HTERT RPE-1 (cell line): ENCODE measurements around the gene DST.
"Not testable (repeated sequence)": the region's sequence is repeated elsewhere in the genome, so short reads cannot be mapped to it uniquely, and the experiment has no call there.

Experiments used
- in situ Hi-C: fragments of 300-500 bp; cut with MboI; formaldehyde crosslinking; loops from 4 replicates; pipeline ENCODE4 v1.14.3; 2020; ENCODE audit warnings: low sequenced_read_pairs

The DST gene

DNA sequence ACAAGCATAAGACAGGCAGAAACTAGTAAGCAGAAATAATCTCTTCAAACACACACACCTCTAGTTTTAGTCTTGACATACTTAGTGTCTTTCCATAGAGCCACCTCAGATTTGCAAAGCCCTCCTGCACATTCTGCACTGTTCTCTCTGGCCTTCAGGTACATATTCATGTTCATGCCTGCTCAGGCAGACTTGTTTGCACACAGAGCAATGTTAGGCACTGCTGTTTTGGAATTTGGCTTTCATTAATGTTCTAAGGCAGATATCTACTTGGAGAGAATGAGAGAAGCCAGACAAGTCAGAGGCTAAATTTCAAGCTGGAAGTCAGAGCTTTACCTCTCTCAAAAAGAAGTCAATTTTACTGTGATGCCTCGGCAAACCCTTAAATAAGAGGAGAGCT lies 21.3 kb upstream of the DST start:
- in situ Hi-C loops: no loop called here

DNA sequence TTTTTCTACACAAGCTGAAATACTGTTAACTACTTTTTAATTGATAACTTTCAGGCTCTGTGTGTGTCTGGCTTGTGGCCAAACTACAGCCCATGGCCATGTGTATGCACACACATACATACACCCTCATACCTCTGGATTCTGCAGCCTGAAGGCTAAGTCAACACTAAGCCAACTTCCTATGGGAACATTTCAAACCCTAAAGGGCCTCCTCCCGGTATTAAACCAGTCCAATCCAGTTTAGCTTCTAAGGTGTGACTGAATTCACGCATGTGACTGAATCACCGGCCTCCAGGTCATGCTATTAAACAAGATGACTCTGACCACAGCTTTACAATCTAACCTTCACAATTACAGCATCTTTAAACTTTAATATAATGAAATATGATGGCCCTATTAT lies 20.7 kb upstream of the DST start:
- in situ Hi-C loops: no loop called here

DNA sequence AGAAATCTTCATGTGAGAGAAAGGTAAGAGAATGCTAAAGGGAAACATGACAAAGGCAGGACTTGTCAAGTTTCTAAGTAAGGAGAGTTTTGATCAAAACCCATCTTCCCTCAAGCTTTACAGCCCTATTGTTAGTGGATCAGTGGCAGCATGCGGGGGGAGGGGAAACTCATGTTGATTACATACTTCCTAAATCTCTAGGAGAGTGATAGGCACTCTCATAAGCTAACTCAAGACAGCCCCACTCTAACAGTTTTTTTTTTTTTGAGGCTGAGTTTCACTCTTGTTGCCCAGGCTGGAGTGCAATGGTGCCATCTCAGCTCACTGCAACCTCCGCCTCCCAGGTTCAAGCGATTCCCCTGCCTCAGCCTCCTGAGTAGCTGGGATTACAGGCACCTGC lies 18.6 kb upstream of the DST start:
- in situ Hi-C loops: not testable (repeated sequence)

DNA sequence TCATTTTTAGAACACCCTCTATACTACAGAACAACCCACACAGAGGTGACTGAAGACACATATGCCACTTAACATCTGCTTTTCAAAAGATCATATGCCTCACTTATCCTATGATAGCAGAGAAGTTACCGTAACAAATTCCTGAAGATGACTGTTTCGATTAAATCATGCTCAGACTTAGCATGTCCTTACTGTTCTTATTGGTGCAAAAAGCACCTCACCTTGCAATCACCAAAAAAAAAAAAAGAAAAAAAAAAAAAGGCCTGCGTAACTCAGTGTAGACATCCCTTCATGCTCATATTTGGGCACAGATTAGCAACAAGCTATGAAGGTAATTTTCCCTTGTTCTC lies 17.7 kb upstream of the DST start:
- in situ Hi-C loops: no loop called here

DNA sequence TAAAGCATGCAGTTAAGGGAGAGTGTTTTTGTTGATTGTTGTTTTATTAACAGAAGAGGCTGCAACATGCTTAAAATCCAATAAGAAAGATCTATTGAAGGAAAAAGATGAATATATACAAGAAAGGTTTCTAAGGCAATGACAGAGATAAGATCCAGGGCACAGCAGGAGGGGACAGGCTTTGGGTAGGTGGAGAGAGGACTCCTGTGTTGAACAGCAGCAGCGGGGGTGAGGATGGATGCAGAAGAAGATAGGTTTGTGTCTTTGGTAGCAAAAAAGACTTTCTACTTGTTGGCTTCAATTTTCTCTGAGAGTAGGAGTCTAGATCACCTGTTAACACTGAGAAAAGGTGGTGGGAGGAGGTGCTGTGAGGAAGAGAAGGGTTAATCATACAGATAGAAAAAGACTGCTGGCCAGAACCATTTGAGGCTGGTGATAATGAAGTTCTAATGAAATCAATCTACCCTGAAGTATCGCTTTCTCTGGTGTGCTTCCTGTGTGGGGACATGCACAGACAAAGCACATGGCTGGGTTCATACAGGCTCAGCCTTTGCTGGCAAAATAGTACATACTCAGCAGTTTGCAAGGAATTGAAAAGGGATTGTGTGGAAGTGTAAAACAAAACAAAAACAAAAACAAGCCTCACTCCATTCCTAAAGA lies 17.2 kb upstream of the DST start:
- in situ Hi-C loops: no loop called here

DNA sequence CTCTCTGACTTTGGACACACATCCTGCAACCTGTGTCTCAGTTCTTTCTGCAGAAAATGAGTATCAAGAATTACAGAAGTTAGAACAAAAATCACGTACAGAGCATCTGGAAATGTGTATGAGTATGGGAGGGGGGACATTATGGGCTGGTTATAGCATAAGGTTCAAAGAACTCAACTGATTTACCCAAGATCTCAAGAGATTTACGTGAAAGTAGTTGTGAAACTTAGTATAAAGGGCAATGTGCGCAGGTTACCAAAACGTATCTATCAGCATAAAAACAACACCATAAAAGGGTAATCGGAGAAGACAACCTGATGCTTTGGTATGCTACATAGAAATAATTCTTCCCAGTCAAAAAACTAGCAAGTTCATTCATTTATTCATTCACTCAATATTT lies 15.6 kb upstream of the DST start:
- in situ Hi-C loops: no loop called here

DNA sequence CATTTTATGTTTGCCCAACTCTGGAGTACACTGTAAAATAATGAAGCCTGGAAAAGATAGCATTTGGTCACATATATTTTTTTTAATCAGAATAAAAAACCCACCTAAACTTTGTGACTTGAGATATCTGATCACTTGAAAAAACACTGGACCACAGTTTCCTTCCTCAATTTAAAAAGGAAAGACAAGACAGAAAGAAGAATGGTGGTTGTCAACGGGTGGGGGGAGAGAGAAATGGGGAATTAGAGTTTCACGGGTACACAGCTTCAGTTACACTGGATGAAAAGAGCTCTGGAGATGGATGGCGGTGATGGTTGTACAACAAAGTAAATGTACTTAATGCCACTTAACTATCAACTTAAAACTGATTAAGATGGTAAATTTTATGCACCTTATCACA lies 14.7 kb upstream of the DST start:
- in situ Hi-C loops: no loop called here

DNA sequence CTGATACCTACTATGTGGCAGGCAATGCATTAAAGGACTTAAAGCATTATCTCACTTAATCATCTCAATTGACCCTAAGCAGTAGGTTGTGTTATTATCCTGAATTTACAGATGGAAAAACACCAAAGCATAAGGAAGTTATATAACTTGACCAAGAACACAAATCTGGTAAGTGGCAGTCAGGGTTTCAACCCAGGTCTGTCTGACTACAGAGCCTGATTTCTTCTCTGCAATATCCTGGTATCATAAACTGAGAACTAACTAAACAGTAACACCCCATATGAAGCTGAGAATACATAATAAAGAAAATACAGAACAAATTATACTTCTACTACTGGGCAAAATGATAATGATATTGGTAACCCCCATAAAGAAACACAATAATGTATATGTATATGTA lies 13.8 kb upstream of the DST start:
- in situ Hi-C loops: no loop called here

DNA sequence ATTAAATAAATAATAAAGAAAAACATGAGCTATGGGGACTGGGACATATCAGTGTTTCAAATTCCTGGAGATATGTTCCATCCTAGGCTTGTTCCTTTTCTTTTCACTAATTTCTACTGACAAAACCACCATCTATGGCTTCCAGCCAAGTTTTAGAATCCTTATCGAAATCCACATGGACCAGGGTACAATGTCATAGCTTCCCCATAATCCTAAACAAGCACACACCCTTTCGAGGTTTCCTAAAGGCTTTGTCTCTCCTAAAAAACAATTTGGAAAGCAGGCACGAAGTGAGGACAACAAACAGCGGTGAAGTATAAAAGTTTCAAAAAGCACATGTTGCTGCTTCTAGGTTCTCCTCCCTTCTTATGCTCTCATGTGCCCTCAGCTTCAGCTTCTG lies 13.3 kb upstream of the DST start:
- in situ Hi-C loops: no loop called here

DNA sequence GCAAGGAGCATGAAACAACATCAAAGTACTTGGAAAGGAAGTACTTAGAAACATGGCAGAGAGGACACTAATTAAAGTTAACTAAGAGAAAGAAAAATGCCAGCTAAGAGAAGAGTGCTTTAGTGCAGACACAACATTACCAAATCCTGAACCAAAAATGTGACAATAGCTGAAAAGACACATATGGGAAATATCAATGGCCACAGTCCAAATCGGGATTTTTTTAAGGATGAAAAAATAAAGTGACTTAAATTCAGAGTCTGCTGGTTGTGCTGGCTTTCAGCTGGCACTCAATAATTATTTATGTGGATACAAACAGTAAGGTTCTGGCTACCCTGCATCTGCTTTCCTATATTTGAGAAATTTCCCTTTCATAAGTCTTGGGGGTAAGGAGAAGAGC lies 12.6 kb upstream of the DST start:
- in situ Hi-C loops: no loop called here

DNA sequence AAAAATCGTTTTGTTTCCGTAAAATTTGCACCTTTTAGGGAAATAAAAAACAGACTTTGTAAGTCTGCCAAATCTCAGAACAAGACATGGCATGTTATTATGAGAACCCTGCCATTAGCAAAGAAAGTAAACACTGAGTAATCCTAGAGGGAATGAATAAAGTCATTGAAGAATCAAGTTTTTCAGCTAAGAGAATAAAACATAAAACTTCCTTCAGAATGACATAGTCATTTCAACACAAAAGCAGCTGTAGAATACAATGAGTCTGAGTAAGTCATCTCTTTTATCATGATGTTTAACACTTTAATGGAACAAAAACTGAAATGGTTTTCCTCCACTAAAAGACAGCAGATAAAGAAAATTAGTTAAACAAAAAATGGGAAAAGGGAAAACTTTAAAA lies 10.3 kb upstream of the DST start:
- in situ Hi-C loops: no loop called here

DNA sequence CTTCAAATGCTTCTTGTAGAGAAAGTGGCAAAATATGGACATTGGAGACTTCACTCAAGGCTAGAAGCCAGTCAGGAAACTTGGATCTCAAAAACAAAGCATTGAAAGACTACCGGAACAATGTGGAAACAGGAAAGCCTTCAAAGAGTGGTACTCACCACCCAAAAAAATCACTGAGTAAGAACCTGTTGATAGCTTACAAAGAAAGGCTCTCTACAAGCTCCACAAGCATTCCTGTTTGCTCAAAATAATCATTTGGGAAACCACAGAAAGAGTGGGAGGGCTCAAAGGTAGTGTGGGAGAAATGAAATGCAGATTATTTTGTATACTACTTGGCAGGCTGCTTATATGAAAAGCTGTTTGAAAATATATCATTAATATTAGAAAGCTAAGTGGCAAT lies 9.5 kb upstream of the DST start:
- in situ Hi-C loops: no loop called here

DNA sequence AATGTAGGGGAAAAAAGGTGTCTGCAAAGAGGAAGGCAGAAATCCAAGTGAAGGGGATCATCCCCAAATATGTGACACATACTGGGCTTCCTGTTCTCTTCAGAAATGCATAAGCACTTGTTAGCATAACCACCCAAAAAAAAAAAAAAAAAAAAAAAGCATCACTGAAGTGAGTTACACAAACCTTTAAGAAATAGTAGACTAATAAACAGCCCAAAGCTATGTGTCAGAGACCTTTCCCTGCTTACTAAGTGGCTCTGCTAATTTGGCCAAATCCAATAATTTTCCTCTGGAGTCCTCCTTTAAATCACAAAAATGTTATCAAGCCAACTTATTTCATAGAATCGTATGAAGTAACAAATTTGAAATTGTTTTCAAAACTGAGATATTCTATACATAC lies 7.5 kb upstream of the DST start:
- in situ Hi-C loops: no loop called here

DNA sequence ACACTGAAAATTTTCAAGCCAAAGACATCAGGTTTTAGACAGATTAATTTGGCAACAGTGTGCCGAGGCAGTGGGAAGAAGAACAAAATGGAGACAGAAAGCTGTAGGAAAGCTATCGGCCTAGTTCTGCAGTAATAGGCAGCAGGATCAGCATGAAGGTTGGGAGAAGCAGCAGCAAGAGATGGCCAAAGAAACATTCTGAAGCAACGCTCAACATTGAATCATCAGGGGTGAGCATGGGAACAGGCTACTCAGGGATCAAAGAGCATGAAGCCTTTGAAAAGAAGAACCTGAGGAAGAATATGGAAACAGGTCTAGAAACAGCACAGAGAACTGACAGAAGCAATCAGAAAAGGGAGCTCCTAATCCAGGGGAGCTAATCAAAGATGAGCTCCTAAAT lies 7.1 kb upstream of the DST start:
- in situ Hi-C loops: no loop called here

DNA sequence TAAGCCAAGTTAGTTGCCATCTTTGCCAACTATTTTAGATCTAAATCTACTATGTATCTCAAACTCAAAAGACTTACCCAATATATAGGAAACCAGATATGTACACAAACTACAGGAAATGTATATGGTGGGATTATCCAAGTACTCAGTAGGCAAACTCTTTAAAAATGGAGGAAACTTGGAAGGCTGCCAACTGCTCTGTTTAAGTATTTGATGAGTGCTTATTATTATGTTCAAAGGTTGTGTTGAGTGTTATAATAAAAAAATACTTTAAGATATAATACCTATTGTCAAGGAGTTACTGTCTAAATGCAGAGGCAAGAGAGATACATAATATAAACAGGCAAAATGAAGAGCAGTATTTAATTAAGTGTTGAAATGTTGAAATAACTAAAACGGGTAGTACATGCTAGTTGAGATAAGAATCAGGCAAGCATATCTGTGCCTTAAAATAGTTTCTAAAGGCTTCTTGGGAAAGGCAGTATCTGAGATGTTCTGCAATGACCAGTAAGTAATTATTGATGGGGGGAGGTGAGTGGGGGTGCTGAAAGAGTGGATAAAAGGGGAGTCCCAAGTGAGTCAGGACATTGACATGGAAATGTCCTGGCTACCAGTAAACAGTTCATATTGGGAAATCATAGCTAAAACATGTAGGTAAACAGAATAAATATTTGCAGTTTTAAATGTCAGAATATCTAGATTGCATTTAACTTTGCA lies 6.5 kb upstream of the DST start:
- in situ Hi-C loops: no loop called here

DNA sequence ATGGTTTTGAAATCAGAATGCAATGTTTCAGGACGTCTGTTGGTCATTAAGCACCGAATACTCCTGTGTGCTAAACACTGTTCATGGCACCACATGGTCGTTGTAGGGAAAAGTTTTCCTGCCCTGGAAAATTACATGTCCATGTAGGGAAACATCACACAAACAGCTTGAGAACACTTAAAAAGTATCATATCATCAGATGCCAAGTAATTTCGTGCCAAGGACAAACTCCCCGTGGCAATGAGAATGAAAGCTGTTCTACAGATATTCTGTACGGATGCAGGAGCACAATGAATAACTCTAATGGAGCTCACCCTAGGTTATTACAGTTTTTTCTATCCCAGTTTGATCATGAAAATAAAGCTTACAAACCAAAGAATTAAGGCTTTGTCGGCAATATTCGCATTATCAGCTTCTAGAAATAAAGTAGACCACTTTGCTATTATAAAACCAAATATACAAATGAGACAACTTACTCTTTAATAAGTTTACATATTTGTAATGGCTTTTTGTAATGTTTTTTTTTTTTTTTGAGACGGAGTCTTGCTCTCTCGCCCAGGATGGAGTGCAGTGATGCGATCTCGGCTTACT lies 4.6 kb upstream of the DST start:
- in situ Hi-C loops: no loop called here

DNA sequence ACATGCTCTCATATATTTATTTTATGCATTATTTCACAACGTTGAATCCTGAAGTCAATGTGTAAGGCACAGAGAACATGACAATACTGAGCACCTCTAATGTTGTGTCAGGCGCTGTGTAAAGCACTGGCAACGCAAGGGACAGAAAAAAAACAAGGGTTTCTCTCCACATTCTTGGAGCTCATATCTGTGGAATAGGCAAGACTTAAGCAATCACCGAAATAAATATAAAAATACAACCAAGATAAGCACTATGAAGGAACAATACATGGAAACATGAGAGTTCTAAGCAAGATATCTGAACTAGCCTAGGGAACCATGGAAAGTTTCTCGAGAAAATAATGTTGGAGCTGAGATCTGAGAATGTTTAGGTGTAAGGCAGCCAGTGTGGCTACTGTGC lies 1.7 kb upstream of the DST start:
- in situ Hi-C loops: no loop called here

DNA sequence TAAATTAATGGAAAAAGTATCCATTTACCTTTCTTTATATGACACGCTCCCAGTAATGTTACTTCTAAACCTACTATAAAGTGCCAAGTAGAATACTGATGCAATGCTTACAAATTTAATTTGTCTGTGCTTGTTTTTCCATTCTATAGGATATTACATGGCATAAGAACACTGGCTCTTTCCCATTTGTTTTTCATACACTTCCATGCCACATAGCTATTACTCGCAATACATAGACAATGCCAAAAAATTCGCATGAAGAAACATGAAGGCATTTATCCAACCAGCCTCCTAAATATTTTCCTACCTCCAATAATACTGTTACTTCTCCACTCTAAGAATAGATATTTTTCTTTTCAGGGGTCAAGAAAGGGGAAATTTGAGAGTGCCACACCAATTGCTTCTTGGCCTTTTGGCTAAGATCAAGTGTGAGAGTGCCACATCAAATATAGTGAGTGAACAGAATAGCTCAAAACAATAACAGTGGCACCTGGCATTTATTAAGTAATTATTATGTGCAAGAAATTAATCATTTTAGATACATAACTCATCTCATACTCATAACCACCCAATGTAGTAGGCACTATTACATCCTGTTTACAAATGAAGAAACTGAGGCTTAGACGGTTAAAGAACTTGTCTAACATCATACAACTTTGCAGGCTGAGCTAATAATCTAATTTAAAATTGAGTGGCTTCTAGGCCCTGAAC lies 845 bp upstream of the DST start:
- in situ Hi-C loops: no loop called here

DNA sequence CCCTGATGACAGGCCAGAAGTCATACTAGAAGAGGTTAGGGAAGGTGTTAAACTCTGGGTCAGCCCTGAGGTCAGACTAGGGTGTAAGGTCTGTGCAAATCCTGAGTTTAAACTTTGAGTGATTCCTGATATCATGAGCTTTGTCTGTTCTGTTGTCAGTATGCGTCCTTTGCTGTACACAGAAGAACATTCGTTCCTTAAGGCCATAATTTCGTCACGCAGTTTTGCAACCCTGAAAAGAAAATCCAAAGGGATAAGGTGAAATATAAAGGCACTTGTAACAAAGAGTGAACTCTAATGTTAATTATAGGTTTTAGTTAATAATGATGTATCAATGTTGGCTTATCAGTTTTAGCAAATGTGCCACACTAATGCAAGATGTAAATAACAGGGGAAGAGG lies 2.3 kb downstream of the DST start:
- in situ Hi-C loops: no loop called here

DNA sequence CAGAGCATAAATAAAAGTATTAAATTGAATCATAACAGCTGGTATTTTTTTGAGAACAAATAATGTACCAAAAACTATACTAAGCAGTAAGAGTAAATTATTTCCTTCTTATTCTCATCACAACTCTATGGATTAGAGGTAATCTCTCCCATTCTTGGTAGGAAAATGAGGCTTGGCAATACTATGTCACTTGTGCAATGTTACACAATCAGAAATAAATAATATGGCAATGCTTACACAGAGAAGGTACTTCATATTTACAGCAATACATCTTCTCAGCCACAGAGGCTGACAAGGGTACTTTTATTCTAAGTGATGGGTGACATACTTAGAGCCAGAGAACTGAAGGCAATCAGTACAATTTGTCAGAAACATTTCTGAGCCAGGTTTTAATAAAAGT lies 3.9 kb downstream of the DST start:
- in situ Hi-C loops: no loop called here

DNA sequence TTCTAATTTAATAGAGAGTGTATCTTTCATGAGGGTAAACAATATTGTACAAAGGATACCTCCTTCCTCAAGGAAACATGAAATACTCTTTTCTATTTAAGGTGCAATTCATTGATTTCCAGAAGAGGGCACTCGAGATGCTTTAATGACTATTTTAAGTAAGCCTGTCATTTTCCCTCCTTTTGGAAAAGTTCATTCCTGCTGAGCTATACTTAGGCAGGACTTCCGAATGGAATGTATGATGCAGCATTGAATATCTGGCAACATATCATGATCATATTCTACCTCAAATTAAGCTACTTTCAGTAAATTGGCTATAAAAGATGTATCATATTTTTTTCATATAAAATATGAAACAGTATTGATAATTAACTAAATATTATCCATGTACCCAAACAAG lies 5.0 kb downstream of the DST start:
- in situ Hi-C loops: no loop called here

DNA sequence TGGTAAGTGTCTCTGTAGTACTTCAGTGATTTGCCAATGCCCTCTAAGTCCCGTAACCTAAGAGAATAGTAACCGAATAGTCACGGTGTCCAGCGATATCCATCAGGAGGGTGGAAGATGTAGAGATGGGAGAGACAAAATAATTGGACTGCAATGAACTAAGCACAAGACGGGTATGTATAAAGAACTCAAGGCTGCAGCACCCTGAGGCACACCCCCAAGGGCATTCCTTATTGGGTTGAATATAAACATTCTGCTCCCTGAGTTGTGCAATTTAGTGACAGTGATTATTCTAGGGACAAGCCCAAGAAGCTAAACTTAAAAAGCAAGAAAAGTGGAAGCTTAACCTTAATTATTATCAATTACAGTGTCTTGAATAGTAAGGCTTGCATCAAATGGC lies 14.6 kb downstream of the DST start:
- in situ Hi-C loops: no loop called here
